DOHH2 (cell line): ENCODE measurements around the gene RASSF4.

Experiments used
- CTCF ChIP-seq: fragments of 200-600 bp; sonication (generic); IDR thresholded peaks from one replicate; pipeline ENCODE4 v1.5.1; 2014; ENCODE audit warnings: antibody characterized with exemption, mild to moderate bottlenecking, low read depth, low read length; ENCODE audit not compliant: poor library complexity, severe bottlenecking
- EZH2phosphoT487 ChIP-seq: fragments of 200-600 bp; sonication (generic); IDR thresholded peaks from 2 replicates; pipeline ENCODE4 v1.6.1; 2017; ENCODE audit warnings: borderline replicate concordance, mild to moderate bottlenecking, antibody characterized with exemption, low read length, moderate library complexity, mixed read lengths

- TF ChIP-seq CTCF (no peak), EZH2phosphoT487 (no peak)
Observed at GRCh38 chr10:44976352-44977198, 17.0 kb downstream of the RASSF4 start.
